GM21717 (cell line): ENCODE data around the gene UNC13A.

ENCODE experiments used
- ATAC-seq: cut with Tn5 transposase; IDR thresholded peaks from one replicate; pipeline ENCODE4 v1.9.1; 2021; ENCODE audit warnings: mild to moderate bottlenecking, moderate library complexity; ENCODE audit not compliant: unreplicated experiment

UNC13A gene

GRCh38 chr19:17687857-17688784 lies at the start of gene UNC13A:
UNC13A (minus strand) TSS chr19:17688354; CDS start chr19:17688199, 155 bp downstream.
- no peak for ATAC-seq

DNA sequence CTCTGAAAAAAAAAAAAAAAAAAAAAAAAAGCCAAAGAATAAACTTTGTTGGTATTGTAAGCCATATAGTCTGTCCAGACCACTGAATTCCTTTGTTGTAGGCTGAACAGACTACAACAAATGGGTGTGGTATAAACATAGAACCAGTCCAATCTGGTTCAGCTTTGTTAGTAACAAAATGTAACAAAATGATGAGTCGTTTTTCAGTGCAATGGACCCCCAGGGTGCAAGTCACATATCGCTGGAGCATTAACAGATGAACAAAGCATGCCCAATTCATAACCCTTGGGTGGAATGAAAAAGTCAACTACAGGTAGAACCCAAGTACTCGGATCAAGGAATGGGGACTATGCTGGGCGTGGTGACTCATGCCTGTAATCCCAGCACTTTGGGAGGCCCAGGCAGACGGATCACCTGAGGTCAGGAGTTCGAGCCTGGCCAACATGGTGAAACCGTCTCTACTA lies 49.6 kb upstream of the UNC13A start:
- ATAC-seq: no peak

DNA sequence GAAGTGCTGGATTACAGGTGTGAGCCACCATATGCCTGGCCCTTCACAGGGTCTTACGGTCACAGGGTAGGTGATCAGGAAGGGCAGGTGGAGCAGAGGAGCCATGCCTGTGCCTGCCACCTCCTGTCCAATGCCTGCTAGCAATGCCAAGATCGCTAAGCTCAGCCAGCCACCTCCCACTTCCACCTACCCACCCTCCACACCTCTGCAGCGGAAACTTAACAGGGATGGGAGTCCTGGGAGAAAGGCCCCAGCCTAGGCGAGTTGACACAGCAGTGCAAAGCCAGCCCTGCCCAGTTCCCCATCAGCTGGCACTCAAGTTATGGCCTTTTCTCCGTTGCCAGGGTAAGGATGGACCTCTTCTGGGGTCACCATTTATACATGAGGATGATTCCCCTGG lies 47.3 kb upstream of the UNC13A start:
- no peak for ATAC-seq

GRCh38 chr19:17734146-17734545 lies 46.0 kb upstream of the UNC13A start:
- ATAC-seq: no peak

DNA sequence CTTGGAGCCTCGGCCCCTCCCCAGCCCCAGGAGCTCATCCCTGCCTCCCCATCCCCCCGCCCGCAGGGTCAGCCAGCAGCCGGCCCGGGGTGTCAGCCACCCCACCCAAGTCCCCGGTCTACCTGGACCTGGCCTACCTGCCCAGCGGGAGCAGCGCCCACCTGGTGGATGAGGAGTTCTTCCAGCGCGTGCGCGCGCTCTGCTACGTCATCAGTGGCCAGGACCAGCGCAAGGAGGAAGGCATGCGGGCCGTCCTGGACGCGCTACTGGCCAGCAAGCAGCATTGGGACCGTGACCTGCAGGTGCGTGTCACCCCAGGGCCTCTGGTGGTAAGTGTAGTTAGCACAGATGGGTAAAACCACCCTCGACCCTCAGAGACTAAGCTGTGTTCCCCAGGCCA lies 45.0 kb upstream of the UNC13A start:
- ATAC-seq: no peak

GRCh38 chr19:17727843-17728242 lies 39.7 kb upstream of the UNC13A start:
- ATAC-seq: no peak

DNA sequence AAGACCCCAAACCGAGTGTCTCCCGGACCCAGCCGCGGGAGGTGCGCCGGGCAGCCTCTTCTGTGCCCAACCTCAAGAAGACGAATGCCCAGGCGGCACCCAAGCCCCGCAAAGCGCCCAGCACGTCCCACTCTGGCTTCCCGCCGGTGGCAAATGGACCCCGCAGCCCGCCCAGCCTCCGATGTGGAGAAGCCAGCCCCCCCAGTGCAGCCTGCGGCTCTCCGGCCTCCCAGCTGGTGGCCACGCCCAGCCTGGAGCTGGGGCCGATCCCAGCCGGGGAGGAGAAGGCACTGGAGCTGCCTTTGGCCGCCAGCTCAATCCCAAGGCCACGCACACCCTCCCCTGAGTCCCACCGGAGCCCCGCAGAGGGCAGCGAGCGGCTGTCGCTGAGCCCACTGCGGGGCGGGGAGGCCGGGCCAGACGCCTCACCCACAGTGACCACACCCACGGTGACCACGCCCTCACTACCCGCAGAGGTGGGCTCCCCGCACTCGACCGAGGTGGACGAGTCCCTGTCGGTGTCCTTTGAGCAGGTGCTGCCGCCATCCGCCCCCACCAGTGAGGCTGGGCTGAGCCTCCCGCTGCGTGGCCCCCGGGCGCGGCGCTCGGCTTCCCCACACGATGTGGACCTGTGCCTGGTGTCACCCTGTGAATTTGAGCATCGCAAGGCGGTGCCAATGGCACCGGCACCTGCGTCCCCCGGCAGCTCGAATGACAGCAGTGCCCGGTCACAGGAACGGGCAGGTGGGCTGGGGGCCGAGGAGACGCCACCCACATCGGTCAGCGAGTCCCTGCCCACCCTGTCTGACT lies 39.0 kb upstream of the UNC13A start:
- no peak for ATAC-seq

GRCh38 chr19:17726136-17726741 lies 38.1 kb upstream of the UNC13A start:
- no peak for ATAC-seq

GRCh38 chr19:17725422-17726078 lies 37.4 kb upstream of the UNC13A start:
- ATAC-seq: no peak

GRCh38 chr19:17724655-17725054 lies 36.5 kb upstream of the UNC13A start:
- no peak for ATAC-seq

DNA sequence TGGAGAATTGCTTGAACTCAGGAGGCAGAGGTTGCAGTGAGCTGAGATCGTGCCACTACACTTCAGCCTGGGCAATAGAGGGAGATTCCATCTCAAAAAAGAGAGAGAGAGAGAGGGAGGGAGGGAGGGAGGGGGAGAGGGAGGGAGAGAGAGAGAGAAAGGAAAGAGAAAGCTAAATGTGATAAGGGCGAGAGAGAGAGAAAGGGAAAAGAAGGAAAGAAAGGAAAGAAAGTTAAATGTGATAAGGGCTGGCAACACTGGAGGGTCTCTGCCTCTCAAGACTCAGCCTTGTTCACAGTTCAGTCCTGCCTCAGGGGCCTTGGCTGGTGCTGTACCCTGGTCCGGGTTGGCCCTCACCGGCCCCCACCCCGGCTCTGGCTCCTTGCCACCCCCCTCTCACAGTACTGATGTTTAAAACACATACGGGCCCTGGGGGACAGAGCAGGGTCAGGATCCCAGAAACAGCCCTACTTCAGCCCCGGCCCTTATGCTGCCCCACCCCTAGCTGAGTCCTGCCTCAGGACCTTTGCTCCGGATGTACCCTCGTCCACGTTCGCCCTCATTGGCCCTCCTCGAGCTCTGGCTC lies 34.6 kb upstream of the UNC13A start:
- no peak for ATAC-seq

DNA sequence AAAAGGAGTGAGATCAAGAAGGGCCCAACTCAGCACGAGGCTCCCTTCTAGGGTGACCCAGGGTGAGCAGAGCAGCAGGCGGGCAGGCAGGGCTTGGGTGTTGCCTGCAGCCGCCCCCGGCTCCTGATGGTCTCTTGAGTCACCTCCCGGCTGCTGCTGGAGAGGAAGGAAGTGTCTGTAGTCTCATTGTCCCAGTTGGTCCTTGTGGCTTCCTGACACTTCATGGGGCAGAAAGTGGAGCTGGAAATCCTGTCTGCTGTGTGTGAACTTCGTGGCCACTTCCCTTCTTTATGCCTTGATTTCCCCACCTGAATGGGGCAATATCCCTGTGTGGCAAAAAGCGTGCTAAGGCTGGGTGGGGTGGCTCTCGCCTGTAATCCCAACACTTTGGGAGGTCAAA lies 33.7 kb upstream of the UNC13A start:
- ATAC-seq: no peak

DNA sequence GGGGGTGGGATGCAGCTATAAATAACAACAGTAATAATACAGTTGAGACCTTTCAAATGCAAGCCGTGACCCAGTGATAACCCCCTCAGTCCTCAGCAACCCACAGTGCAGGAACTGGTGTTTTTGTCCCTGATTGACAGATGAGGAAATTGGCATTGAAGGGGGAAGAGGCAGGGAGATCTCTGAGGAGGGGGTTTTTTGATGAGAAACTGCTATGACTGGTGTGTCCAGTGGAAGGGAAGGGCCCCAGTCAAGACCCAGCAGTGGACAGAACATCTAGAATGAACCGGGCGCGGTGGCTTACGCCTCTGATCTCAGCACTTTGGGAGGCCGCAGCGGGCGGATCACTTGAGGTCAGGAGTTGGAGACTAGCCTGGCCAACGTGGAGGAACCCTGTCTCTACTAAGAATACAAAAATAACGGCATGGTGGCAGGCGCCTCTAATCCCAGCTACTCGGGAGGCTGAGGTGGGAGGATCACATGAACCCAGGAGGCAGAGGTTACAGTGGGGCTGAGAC lies 33.0 kb upstream of the UNC13A start:
- ATAC-seq: no peak

DNA sequence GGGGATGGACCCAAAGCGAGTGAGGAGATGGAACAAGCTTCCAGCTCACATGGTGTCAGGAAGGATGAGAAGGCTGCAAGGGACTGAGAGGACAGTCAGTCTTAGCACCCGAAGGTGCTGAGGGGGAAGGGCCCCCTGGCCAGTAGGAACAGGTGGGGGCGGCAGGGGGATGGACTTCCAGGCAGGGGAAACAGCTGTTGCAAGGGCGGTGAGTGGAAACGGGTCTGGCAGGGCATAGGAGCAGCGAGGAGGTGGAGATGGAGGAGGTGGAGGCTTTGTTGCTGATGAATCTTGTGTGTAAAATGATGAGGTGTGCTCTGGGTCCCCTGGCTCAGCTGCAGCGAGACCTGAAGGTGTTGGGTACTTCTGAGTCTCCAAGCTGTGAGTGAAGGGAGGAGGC lies 32.3 kb upstream of the UNC13A start:
- no peak for ATAC-seq

DNA sequence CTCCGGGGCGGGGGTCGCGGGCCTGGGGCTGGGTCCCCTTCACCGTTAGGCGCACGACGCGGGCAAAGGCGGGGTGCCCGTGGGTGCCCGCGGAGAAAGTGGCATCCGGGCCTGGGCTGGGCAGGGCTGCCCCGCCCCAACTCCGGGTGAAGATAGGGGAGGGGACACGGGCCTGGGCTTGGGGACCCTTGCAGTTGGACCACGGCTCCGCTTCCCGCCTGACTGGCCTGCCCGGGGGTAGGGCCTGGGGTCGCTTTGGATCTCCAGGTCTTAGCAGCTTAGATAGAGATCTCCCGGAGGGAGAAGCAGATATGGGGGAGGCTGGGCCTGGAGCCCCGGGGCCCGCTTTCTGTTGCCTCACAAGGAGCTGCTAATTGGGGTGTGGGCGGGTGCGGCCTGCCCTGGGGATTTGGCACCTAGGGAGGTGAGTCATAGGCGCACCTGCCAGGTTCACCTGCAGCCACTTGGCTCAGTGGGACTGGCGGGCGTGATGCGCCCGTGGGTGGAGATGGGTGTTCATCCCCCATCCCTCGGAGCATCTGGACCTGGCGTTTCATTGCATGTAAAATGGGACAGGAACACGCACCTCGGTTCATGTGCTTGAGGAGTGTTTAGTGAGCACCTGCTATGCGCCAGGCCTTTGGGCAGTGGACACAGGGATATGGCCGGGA lies 31.7 kb upstream of the UNC13A start:
- no peak for ATAC-seq

GRCh38 chr19:17718947-17719711 lies 31.0 kb upstream of the UNC13A start, which contains the start of gene MAP1S:
MAP1S (plus strand) TSS chr19:17719480; CDS start chr19:17719503, 23 bp downstream.
- ATAC-seq: no peak

GRCh38 chr19:17718550-17718946 lies 30.4 kb upstream of the UNC13A start:
- ATAC-seq: no peak

DNA sequence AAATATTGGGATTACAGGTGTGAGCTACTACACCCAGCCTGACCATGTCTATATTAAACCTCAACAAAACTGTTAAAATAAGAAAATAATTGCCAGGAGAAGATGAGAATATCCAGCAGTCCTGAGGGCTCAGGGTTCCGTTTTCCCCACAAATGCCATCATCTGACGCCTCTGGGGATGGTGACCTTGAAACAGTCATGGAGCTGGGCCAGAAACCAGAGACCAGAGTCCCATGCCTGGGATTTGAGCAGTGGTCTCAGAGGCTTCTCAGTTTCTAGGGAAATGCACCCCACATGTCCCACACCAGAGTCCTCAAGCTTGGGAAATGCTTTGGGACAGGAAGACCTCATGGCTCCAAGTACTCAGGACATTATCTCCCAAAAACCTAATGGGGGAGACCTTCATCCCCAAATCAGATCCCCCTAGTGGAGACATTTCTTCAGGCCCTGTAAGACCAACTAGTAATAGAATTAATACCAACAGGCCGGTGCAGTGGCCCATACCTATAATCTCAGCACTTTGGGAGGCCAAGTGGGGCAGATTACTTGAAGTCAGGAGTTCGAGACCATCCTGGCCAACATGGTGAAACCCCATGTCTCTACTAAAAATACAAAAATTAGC lies 28.3 kb upstream of the UNC13A start:
- no peak for ATAC-seq
